Measurements from ENCODE around the gene STOML3.
"Not testable (repeated sequence)": the region's sequence is repeated elsewhere in the genome, so short reads cannot be mapped to it uniquely, and the experiment has no call there.

Gene STOML3

GRCh38 chr13:38990693-38991092 lies at the start of gene STOML3:
STOML3 (minus strand) TSS chr13:38990831; CDS start chr13:38990721, 110 bp downstream.
- DNase-seq (ENCODE audit: low read depth), result no peak

- peak; percentile 31 for DNase-seq (ENCODE audit: low read depth)
Measured at GRCh38 chr13:39040206-39040605, 49.6 kb upstream of the STOML3 start.

- DNase-seq (ENCODE audit: low read depth), result no peak
Measured at GRCh38 chr13:39039041-39039440, 48.4 kb upstream of the STOML3 start.

- DNase-seq (ENCODE audit: low read depth), result peak; percentile 39
Measured at GRCh38 chr13:39038569-39039030, 48.0 kb upstream of the STOML3 start.

GRCh38 chr13:39037880-39038568 lies 47.4 kb upstream of the STOML3 start, which contains the start of the genes NHLRC3 and PROSER1:
NHLRC3 (plus strand) TSS chr13:39038456; CDS start chr13:39038640, 184 bp downstream.
PROSER1 (minus strand) TSS chr13:39038089; CDS start chr13:39037242, 847 bp downstream.
- peak; percentile 96 for DNase-seq (ENCODE audit: low read depth)

GRCh38 chr13:39037410-39037879 lies 46.8 kb upstream of the STOML3 start:
- DNase-seq (ENCODE audit: low read depth), result no peak

GRCh38 chr13:39036212-39036611 lies 45.6 kb upstream of the STOML3 start:
- DNase-seq (ENCODE audit: low read depth), result peak; percentile 17

- DNase-seq (ENCODE audit: low read depth), result no peak
Measured at GRCh38 chr13:39035799-39036198, 45.2 kb upstream of the STOML3 start.

GRCh38 chr13:39035204-39035603 lies 44.6 kb upstream of the STOML3 start:
- DNase-seq (ENCODE audit: low read depth), result no peak

GRCh38 chr13:39034085-39034484 lies 43.5 kb upstream of the STOML3 start:
- DNase-seq (ENCODE audit: low read depth), result no peak

- no peak for DNase-seq (ENCODE audit: low read depth)
Measured at GRCh38 chr13:39032150-39032549, 41.5 kb upstream of the STOML3 start.

GRCh38 chr13:39025433-39025839 lies 34.8 kb upstream of the STOML3 start:
- DNase-seq (ENCODE audit: low read depth), result no peak

GRCh38 chr13:39023761-39024160 lies 33.1 kb upstream of the STOML3 start:
- DNase-seq (ENCODE audit: low read depth), result peak; percentile 78

- peak; percentile 84 for DNase-seq (ENCODE audit: low read depth)
Measured at GRCh38 chr13:39023316-39023715, 32.7 kb upstream of the STOML3 start.

- no peak for DNase-seq (ENCODE audit: low read depth)
Measured at GRCh38 chr13:39020853-39021462, 30.3 kb upstream of the STOML3 start.

GRCh38 chr13:39016787-39017186 lies 26.2 kb upstream of the STOML3 start:
- DNase-seq (ENCODE audit: low read depth), result peak; percentile 31

- DNase-seq (ENCODE audit: low read depth), result no peak
Measured at GRCh38 chr13:39016087-39016486, 25.5 kb upstream of the STOML3 start.

GRCh38 chr13:39013462-39013861 lies 22.8 kb upstream of the STOML3 start:
- no peak for DNase-seq (ENCODE audit: low read depth)

GRCh38 chr13:39012608-39013007 lies 22.0 kb upstream of the STOML3 start:
- DNase-seq (ENCODE audit: low read depth), result no peak

- not testable (repeated sequence) for DNase-seq (ENCODE audit: low read depth)
Measured at GRCh38 chr13:39006371-39007111, 15.9 kb upstream of the STOML3 start.

GRCh38 chr13:38998739-38999138 lies 8.1 kb upstream of the STOML3 start:
- no peak for DNase-seq (ENCODE audit: low read depth)

GRCh38 chr13:38993381-38993780 lies 2.8 kb upstream of the STOML3 start:
- no peak for DNase-seq (ENCODE audit: low read depth)

GRCh38 chr13:38981096-38981495 lies 9.5 kb downstream of the STOML3 start:
- DNase-seq (ENCODE audit: low read depth), result no peak

All from amniotic epithelial cell (primary cell).